Measurements from ENCODE around the gene PRSS56.
"Not testable (repeated sequence)": the region's sequence is repeated elsewhere in the genome, so short reads cannot be mapped to it uniquely, and the experiment has no call there.

The PRSS56 gene

DNA sequence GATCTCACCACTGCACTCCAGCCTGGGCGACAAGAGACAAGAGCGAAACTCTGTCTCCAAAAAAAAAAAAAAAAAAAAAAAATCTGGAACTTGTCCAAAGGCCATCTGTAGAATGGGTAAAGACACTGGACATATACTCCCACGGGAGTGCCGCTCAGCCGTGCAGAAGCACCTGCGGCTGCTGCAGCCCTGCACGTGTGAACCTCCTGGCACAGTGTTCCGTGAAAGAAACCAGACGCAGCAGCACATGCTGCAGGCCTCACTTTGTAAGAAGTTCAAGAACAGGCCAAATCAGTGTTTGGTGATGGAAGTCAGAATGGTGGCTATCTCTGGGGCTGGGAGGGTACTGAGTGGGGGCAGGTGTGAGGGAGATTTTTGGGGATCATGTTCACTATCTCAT lies 12.2 kb downstream of the PRSS56 start:
- Histone ChIP-seq H3K27me3 (ENCODE audit: low read depth, low read length) (peaks cover 5% of the 10 kb centered on the region), H3K4me3 (ENCODE audit: low read depth in 1 of 2, low read length in 2 of 2) (no peak overlapping the region), H3K36me3 (ENCODE audit: control insufficient read depth in 1 of 2, insufficient read depth in 2 of 2, low read length in 2 of 2) (no peaks in the 10 kb centered on the region), H3K4me1 (ENCODE audit: control insufficient read depth in 1 of 2, insufficient read depth in 2 of 2, low read length in 2 of 2) (no peaks in the 10 kb centered on the region), H3K9me3 (ENCODE audit: control insufficient read depth in 1 of 2, low read length in 2 of 2) (no peaks in the 10 kb centered on the region), H3K27ac (ENCODE audit: low read length) (no peak overlapping the region)

DNA sequence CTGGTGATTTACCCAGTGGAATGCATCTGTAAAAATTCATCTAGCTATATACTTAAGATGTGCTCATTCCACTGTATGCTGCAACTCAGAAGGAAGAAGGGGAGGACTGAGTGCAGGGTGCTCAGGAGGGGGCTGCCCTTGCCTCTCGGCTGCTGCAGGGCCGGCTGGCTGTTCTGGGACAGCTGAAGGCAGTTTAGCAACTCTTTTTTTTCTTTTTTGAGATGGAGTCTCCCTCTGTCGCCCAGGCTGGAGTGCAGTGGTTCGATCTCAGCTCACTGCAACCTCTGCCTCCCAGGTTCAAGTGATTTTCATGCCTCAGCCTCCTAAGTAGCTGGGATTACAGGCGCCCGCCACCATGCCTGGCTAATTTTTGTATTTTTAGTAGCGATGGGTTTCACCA lies 12.6 kb downstream of the PRSS56 start:
- not testable (repeated sequence) for H3K36me3 ChIP-seq (ENCODE audit: control insufficient read depth in 1 of 2, insufficient read depth in 2 of 2, low read length in 2 of 2); H3K27ac ChIP-seq (ENCODE audit: low read length); H3K9me3 ChIP-seq (ENCODE audit: control insufficient read depth in 1 of 2, low read length in 2 of 2); H3K4me3 ChIP-seq (ENCODE audit: low read depth in 1 of 2, low read length in 2 of 2); H3K4me1 ChIP-seq (ENCODE audit: control insufficient read depth in 1 of 2, insufficient read depth in 2 of 2, low read length in 2 of 2); H3K27me3 ChIP-seq (ENCODE audit: low read depth, low read length)

DNA sequence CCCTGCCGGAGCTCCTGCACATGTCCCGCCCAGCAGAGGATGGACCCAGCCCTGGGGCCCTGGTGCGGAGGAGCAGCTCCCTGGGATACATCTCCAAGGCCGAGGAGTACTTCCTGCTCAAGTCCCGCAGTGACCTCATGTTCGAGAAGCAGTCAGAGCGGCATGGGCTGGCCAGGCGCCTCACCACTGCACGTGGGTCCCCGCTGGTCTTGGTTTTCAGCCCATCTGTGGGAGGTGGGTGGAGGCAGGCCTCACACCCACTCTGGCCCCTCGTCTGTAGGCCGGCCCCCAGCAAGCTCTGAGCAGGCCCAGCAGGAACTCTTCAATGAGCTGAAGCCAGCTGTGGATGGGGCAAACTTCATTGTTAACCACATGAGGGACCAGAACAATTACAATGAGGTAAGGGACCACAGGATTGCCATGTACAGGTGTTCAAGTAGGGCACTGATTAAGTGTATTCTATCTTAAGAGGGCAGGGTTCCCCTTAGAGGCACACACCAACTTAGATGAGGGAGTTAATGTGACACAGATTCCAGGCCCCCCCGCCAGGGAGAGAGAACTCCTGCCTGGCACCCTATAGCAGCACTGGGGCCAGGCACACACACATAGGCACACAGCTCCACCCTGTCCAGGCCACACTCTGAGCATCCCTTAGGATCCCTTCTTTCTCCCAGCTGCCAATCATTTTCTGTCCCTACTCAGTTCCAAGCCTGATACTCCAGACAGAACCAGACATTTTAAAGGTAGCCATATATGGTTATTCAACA lies 13.9 kb downstream of the PRSS56 start:
- Histone ChIP-seq H3K27ac (ENCODE audit: low read length) (no peak overlapping the region), H3K4me3 (ENCODE audit: low read depth in 1 of 2, low read length in 2 of 2) (no peak overlapping the region), H3K4me1 (ENCODE audit: control insufficient read depth in 1 of 2, insufficient read depth in 2 of 2, low read length in 2 of 2) (no peaks in the 10 kb centered on the region), H3K9me3 (ENCODE audit: control insufficient read depth in 1 of 2, low read length in 2 of 2) (no peaks in the 10 kb centered on the region), H3K36me3 (ENCODE audit: control insufficient read depth in 1 of 2, insufficient read depth in 2 of 2, low read length in 2 of 2) (no peaks in the 10 kb centered on the region), H3K27me3 (ENCODE audit: low read depth, low read length) (peaks cover 5% of the 10 kb centered on the region)

DNA sequence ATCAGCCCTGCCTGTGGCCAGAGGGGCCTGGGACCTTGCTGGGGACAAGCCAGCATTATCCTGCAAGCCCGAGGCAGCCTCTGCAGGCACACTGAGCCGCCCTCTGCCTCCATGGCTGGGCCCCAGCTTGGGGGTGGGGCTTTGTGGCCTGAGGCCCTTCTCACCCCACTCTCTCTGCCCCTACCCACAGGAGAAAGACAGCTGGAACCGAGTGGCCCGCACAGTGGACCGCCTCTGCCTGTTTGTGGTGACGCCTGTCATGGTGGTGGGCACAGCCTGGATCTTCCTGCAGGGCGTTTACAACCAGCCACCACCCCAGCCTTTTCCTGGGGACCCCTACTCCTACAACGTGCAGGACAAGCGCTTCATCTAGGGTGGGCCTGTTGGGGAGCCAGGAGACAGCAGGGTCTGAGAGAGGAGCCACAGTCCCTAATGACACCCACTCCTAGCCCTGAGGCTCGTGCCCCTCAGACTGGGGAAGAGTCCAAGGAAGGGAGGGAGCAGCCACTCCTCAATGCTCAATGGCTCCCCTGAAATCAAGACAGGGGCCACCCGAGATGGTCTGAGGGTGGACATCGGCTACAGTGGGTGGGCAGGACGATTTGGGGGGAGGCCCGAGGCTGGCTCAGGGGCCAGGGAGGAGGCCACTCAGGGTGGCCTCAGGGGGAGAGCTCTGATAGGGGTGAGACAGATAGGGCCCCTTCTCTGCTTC lies 14.9 kb downstream of the PRSS56 start:
- Histone ChIP-seq H3K36me3 (ENCODE audit: control insufficient read depth in 1 of 2, insufficient read depth in 2 of 2, low read length in 2 of 2) (no peaks in the 10 kb centered on the region), H3K9me3 (ENCODE audit: control insufficient read depth in 1 of 2, low read length in 2 of 2) (no peaks in the 10 kb centered on the region), H3K4me1 (ENCODE audit: control insufficient read depth in 1 of 2, insufficient read depth in 2 of 2, low read length in 2 of 2) (no peaks in the 10 kb centered on the region), H3K4me3 (ENCODE audit: low read depth in 1 of 2, low read length in 2 of 2) (no peak overlapping the region), H3K27ac (ENCODE audit: low read length) (no peak overlapping the region), H3K27me3 (ENCODE audit: low read depth, low read length) (peaks cover 4% of the 10 kb centered on the region)

DNA sequence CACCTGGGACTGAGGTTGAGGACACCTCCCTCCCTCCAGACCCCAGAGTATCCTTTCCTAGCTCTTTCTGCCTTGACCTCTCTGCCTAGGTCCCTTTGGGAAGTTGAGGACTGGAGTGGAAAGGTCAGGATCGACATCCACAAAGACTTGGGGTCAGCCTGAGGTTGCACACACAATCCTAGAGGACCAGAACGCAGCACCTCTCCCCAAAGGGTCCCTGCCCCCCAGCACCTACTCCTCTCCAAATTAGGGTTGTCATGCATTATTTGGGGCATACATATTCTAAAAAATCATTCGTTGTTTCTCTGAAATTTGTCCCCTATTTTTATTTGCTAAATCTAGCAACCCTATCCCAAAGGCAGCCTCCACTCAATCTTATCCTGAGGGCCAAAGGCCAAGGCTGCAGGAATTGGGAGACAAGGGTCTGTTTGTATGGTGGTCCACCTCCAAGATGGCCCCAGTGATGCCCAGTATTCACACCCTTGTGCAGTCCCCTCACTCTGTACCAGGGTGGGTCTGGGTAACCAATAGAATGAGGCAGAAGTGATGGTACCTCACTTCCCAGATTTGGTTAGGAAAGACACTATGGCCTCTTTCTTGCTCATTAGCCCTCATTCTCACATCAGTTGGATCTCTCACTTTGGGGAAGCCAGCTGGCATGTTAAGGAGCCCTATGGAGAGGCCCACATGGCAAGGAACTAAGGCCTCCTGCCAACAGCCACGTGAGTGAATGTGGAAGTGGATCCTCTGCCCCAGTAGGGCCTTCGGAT lies 15.8 kb downstream of the PRSS56 start:
- Histone ChIP-seq H3K36me3 (ENCODE audit: control insufficient read depth in 1 of 2, insufficient read depth in 2 of 2, low read length in 2 of 2) (no peaks in the 10 kb centered on the region), H3K4me3 (ENCODE audit: low read depth in 1 of 2, low read length in 2 of 2) (no peak overlapping the region), H3K9me3 (ENCODE audit: control insufficient read depth in 1 of 2, low read length in 2 of 2) (no peaks in the 10 kb centered on the region), H3K4me1 (ENCODE audit: control insufficient read depth in 1 of 2, insufficient read depth in 2 of 2, low read length in 2 of 2) (no peaks in the 10 kb centered on the region), H3K27ac (ENCODE audit: low read length) (no peak overlapping the region), H3K27me3 (ENCODE audit: low read depth, low read length) (no peaks in the 10 kb centered on the region)

DNA sequence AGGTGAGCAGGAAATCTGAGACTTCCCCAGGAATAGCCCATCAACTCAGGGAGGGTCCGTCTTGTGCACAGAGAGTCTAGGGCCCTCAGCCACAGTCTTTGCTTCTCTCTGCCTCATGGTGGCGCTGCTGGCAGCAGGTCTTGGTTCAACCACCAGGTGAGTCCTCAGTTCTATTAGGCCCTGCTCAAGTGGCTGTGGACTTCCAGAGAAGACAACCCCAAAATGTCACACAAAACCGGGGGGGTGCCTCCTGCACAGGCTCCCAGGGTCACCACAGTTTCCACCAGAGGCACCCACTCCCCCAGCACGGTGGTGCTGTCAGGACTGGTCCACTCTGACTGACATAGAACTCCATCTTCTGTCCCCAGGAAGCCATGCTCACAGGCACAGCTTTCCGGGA lies 16.9 kb downstream of the PRSS56 start:
- Histone ChIP-seq H3K4me1 (ENCODE audit: control insufficient read depth in 1 of 2, insufficient read depth in 2 of 2, low read length in 2 of 2) (no peaks in the 10 kb centered on the region), H3K9me3 (ENCODE audit: control insufficient read depth in 1 of 2, low read length in 2 of 2) (no peaks in the 10 kb centered on the region), H3K4me3 (ENCODE audit: low read depth in 1 of 2, low read length in 2 of 2) (no peak overlapping the region), H3K27ac (ENCODE audit: low read length) (no peak overlapping the region), H3K27me3 (ENCODE audit: low read depth, low read length) (no peaks in the 10 kb centered on the region), H3K36me3 (ENCODE audit: control insufficient read depth in 1 of 2, insufficient read depth in 2 of 2, low read length in 2 of 2) (no peaks in the 10 kb centered on the region)

DNA sequence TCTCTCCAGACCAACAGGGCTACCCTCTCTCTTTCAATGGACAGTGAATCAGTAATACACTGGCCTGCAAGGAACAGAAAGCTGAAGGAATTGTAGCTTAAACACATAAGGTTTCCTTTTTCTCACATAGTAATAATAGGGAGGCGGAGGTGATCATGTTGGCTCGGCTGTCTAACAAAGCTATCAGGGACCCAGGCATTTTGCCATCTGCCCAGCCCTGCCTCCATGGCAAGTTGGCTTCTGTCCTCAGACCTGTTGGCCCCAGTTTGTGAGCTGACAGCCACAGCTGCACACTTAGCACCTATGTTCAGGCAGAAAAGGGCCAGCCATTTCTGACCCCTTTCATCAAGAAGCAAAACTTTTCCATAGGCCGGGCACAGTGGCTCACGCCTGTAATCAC lies 17.3 kb downstream of the PRSS56 start:
- no peaks in the 10 kb centered on the region for H3K9me3 ChIP-seq (ENCODE audit: control insufficient read depth in 1 of 2, low read length in 2 of 2)
- no peak overlapping the region for H3K4me3 ChIP-seq (ENCODE audit: low read depth in 1 of 2, low read length in 2 of 2)
- no peaks in the 10 kb centered on the region for H3K36me3 ChIP-seq (ENCODE audit: control insufficient read depth in 1 of 2, insufficient read depth in 2 of 2, low read length in 2 of 2)
- H3K27me3 ChIP-seq (ENCODE audit: low read depth, low read length) = no peaks in the 10 kb centered on the region
- no peaks in the 10 kb centered on the region for H3K4me1 ChIP-seq (ENCODE audit: control insufficient read depth in 1 of 2, insufficient read depth in 2 of 2, low read length in 2 of 2)
- no peak overlapping the region for H3K27ac ChIP-seq (ENCODE audit: low read length)

DNA sequence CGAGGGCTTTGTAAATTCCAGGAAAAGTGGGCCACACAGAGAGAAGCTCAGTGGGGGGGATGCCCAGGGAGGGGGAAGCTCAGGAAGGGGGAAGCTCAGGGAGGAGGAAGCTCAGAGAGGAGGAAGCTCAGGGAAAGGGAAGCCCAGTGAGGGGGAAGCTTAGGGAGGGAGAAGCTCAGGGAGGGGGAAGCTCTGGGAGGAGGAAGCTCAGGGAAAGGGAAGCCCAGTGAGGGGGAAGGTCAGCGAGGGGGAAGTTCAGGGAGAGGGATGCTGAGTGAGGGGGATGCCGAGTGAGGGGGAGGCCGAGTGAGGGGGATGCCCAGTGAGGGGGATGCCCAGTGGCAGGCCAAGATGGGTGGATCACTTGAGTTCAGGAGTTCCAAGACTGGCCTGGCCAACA lies 18.5 kb downstream of the PRSS56 start:
- no peak overlapping the region for H3K4me3 ChIP-seq (ENCODE audit: low read depth in 1 of 2, low read length in 2 of 2)
- H3K36me3 ChIP-seq (ENCODE audit: control insufficient read depth in 1 of 2, insufficient read depth in 2 of 2, low read length in 2 of 2) = no peaks in the 10 kb centered on the region
- H3K4me1 ChIP-seq (ENCODE audit: control insufficient read depth in 1 of 2, insufficient read depth in 2 of 2, low read length in 2 of 2) = no peaks in the 10 kb centered on the region
- H3K27ac ChIP-seq (ENCODE audit: low read length) = no peak overlapping the region
- H3K9me3 ChIP-seq (ENCODE audit: control insufficient read depth in 1 of 2, low read length in 2 of 2) = no peaks in the 10 kb centered on the region
- H3K27me3 ChIP-seq (ENCODE audit: low read depth, low read length) = no peaks in the 10 kb centered on the region

DNA sequence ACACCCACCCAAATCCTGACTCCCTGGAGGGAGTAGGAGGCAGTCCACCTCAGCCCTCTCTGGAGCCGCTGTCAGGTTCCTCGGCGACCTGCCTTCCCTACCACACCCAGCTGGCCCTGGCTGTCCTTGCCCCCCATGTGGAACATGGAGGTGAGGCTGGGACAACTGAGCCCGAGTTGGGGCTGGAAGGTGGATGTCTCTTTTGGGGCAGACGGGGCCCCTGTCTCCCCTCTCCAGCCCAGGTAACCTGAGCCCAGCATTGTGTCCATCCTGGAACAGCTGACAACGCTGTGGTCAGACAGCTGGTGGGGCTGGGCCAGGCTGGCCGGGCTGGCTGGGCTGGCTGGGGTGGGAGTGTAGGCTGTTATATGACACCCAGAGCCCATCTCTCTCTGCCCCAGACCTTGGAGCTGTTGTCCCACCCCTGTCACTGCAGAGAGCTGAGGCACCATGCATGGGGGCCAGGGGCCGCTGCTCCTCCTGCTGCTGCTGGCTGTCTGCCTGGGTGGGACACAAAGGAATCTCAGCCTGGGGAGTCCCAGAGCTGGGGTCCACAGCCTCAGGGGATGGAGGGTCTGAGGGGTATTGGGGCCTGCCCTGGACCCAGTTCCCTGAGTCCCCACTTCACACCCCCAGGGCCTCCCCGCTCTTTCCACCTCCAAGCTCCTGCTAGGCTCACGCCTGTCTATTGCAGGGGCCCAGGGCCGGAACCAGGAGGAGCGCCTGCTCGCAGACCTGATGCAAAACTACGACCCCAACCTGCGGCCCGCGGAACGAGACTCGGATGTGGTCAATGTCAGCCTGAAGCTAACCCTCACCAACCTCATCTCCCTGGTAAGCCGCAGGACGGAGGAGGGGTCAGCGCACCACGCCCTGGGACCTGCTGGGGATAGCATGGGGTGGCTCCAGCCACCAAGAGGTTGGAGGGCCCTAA lies 19.4 kb downstream of the PRSS56 start, which contains the start of gene CHRNG:
CHRNG (plus strand) TSS at position 395 of the 934 bp plus-strand sequence; CDS start at position 451, 56 bp downstream.
- no peaks in the 10 kb centered on the region for H3K27me3 ChIP-seq (ENCODE audit: low read depth, low read length)

DNA sequence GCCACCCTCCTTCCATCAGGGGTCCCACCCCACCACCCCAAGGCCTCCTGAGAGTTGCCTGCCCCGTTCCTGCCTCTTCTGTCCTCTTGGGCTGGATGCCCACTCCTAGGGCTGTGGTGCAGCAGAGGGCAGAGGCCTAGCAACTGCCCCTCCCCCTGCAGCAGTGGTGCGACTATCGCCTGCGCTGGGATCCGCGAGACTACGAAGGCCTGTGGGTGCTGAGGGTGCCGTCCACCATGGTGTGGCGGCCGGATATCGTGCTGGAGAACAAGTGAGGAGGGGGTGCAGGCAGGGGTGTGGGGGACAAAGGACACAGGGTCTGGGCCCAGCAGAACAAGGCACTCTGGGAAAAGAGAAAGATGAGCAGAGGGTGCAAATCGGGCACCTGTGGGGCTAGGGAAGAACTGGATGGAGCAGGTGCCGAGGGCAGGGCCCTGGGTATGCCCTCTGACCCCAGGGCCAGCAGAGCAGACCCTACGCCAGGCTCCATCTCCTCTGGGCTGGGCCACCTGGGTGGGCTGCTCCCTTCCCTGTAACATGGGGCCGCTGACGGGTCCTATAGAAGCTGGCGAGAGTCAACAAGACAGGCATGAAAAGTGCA lies 20.4 kb downstream of the PRSS56 start:
- no peaks in the 10 kb centered on the region for H3K4me1 ChIP-seq (ENCODE audit: control insufficient read depth in 1 of 2, insufficient read depth in 2 of 2, low read length in 2 of 2)
- no peak overlapping the region for H3K27ac ChIP-seq (ENCODE audit: low read length)
- peaks cover 0 to 3% of the 10 kb centered on the region in 2 donors for H3K36me3 ChIP-seq (ENCODE audit: control insufficient read depth in 1 of 2, insufficient read depth in 2 of 2, low read length in 2 of 2)
- no peak overlapping the region for H3K4me3 ChIP-seq (ENCODE audit: low read depth in 1 of 2, low read length in 2 of 2)
- no peaks in the 10 kb centered on the region for H3K9me3 ChIP-seq (ENCODE audit: control insufficient read depth in 1 of 2, low read length in 2 of 2)
- H3K27me3 ChIP-seq (ENCODE audit: low read depth, low read length) = no peaks in the 10 kb centered on the region

More for the DNA sequence above, 19.4 kb downstream of the PRSS56 start, which contains the start of gene CHRNG:
- no peak within 1 kb of the TSS for H3K27ac ChIP-seq (ENCODE audit: low read length)
- H3K9me3 ChIP-seq (ENCODE audit: control insufficient read depth in 1 of 2, low read length in 2 of 2) = no peaks in the 10 kb centered on the region
- H3K4me3 ChIP-seq (ENCODE audit: low read depth in 1 of 2, low read length in 2 of 2) = no peak within 1 kb of the TSS
- no peaks in the 10 kb centered on the region for H3K4me1 ChIP-seq (ENCODE audit: control insufficient read depth in 1 of 2, insufficient read depth in 2 of 2, low read length in 2 of 2)
- H3K36me3 ChIP-seq (ENCODE audit: control insufficient read depth in 1 of 2, insufficient read depth in 2 of 2, low read length in 2 of 2) = no peaks in the 10 kb centered on the region
